LNCAP (cell line): Measurements from ENCODE around the gene TREX2.
A peak's percentile ranks its signal among the peaks of the same experiment; 100 is the strongest.

Experiments
- TF ChIP-seq, protein P1 (sequence below): fragments of 450-650 bp; IDR thresholded peaks from 2 replicates; pipeline ENCODE4 v1.5.1; 2017; ENCODE audit warnings: mild to moderate bottlenecking

TREX2 gene

DNA sequence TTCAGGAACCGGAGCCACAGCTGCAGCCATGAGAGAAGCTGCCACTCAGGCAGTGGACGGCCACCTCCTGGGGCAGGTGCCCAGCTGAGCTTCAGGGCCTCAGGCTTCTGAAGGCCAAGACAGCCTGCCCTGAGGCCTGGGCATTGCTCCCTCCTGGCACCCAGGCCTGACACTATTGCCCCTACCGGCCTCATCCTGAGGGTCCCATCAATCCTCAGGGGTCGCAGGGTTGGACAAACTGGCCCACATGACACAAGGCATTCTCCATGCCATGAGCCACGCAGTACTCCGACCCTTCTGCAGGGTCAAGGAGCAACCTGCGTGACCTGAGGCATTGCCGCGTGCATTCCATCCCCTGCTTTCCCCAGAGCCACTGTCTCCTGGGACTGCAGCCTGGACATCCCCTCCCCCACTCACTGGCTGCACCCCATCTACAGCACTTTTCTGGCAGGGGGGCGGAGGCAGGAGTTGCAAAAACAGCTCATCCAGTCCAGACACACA is 37.6 kb downstream of the TREX2 start:
- TF ChIP-seq, protein P1, sequence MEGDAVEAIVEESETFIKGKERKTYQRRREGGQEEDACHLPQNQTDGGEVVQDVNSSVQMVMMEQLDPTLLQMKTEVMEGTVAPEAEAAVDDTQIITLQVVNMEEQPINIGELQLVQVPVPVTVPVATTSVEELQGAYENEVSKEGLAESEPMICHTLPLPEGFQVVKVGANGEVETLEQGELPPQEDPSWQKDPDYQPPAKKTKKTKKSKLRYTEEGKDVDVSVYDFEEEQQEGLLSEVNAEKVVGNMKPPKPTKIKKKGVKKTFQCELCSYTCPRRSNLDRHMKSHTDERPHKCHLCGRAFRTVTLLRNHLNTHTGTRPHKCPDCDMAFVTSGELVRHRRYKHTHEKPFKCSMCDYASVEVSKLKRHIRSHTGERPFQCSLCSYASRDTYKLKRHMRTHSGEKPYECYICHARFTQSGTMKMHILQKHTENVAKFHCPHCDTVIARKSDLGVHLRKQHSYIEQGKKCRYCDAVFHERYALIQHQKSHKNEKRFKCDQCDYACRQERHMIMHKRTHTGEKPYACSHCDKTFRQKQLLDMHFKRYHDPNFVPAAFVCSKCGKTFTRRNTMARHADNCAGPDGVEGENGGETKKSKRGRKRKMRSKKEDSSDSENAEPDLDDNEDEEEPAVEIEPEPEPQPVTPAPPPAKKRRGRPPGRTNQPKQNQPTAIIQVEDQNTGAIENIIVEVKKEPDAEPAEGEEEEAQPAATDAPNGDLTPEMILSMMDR, result no peak

DNA sequence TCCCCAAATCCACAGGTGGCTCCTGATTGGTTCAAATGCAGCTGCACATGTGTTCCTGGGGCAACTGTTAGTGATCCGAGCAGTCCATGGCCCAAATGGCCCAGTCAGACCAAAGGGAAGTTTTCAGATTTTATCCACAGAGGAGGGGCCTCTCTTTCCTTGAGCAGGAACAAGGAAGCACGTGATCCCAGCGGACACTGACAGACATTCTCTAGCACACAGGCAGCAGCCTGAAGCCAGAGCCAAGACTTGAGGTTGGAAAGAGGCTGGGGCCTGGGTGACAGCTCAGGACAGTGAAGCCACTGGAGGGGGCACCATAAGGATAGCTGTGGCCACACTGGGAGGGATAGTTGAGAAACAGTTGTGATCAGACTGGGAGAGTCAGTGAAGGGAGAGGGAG is 38.1 kb downstream of the TREX2 start:
- TF ChIP-seq, protein P1, result no peak

DNA sequence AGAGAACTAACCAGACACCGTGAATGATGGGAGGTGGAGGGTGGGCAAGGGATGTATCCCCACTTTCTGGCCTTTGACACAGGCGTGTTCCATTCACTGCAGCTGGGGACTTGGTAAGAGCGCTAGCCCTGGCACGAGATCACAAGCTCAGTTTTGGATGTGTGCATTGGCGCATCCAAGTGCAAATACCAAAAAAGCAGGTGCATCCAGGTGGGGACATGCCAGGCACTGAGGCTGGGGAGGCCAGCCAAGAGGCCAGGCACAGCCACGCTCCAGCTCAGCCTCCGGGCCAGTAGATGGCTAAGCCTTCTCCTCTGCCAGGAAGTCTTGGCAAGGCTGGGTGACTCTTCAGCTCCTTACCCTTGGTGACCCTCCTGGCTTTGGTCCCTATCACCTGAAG is 39.0 kb downstream of the TREX2 start:
- TF ChIP-seq, protein P1, result no peak

DNA sequence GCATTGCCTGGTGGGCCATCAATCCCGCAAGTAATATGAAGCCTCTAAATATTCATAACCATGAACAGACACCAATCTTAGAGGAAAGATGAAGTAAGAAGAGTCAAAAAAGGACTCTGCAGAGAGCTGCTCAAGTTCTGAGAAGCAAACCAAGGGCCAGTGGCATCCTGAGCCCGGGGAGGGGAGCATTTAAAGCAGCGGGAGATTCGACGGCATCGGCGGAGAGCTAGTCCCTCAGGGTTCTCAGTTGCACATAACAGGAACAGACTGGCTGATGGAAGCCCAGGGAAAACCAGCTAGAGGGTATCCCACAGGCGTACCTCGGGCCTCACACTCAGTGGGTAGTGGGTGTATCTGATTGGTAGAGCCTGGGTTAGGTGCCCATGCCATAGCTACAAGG is 39.8 kb downstream of the TREX2 start:
- TF ChIP-seq, protein P1, result no peak

DNA sequence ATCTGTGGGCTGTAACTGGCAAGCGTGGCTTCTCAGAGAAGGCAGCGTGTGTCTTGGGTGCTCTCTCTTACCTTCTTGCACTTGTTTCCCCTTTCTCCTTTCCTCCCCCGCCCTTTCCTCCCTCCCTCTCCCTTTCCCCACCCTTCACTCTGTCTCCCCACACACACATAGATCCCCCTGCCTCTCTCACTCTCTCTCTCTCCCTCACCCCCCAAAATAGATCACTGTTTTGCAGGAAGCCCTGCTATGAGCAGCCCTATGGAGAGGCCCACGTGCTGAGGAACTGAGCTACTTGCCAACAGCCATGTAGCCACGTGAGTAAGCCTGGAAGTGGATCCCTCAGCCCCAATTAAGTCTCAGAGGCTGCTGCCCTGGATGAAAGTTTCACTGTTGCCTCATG is 40.4 kb downstream of the TREX2 start:
- TF ChIP-seq, protein P1, result no peak

DNA sequence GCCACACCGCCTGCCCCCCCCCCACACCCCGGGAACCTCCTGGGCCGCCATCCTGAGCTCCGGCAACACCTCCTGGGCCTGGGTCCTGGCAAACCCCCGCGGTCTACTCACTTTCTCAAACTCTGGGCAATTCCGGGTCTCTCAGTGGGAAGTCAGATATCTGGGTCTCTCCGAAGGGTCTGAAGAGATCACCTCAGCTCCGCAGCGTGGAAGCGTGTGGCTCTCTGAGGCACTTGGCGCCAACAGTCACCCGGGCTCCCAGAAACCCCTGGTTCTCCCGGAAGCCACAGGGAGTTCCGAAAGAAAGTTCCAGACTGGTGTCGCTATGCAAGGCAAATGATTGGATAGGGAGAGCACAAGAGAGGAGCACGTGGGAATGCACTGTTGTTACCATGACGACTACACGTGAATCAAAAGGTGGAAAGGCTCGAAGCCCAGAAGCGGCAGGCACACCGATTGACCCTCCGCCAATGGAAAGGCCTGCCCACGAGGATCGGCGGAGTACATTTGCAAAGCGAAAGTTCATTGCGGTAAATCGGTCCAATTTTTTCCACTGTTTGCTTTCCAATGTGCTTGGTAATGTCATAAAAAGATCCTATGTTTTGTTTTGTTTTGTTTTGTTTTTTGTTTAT is 44.6 kb downstream of the TREX2 start, which contains the start of gene PNMA6E:
TSS of gene PNMA6E (minus strand) at position 218 of the 632 bp plus-strand sequence. CDS start 2,501 bp downstream, outside the sequence.
- TF ChIP-seq, protein P1, result no peak

GRCh38 chrX:153400146-153401132 is 45.4 kb downstream of the TREX2 start:
- TF ChIP-seq, protein P1, result peak; percentile 68
